ENCODE measurements around the gene IL3. TPM values are rescaled to one million over a fixed set of nuclear protein-coding genes. Genes with fewer than 3 reads are reported as not detected.

IL3 gene
- total RNA-seq, 1 experiment from 2014 or later = not detected

- Histone ChIP-seq H3K4me1 (ENCODE audit: control insufficient read depth, insufficient read depth, low read length) (peaks cover 2% of the 10 kb centered on the region; the same call in 1 of the 2 replicates), H3K27ac (ENCODE audit: low read length) (no peak overlapping the region), H3K9me3 (ENCODE audit: control insufficient read depth, insufficient read depth, low read depth, low read length) (no peaks in the 10 kb centered on the region), H3K27me3 (ENCODE audit: control insufficient read depth, insufficient read depth, low read length) (no peaks in the 10 kb centered on the region; the same call in 1 of the 2 replicates), H3K4me3 (ENCODE audit: low read depth in 2 of 2, low read length in 2 of 2) (no peak overlapping the region), H3K36me3 (ENCODE audit: control insufficient read depth, insufficient read depth, low read length) (no peaks in the 10 kb centered on the region)
- ChIA-PET CTCF (no interaction called here), POLR2A (no interaction called here)
- ATAC-seq (no peak), DNase-seq (ENCODE audit: low read depth, low spot score) (no peak)
- intact Hi-C loops (cut with micrococcal nuclease; ENCODE audit: unreplicated experiment) = no loop called here
- in situ Hi-C loops (cut with HindIII; ENCODE audit: low pct_unique_long_range_greater_than_20kb, low sequenced_read_pairs) = no loop called here
- BruUV-seq (replicated peaks) = no TSS peak
- TF ChIP-seq CTCF (IDR thresholded peaks at IDR 0.05) (no peak), TCF7L2 (IDR thresholded peaks at IDR 0.05; ENCODE audit: low read depth, low read length) (no peak), POLR2AphosphoS5 (IDR thresholded peaks at IDR 0.05; ENCODE audit: low read depth, low read length) (no peak), SIN3A (IDR thresholded peaks at IDR 0.05; ENCODE audit: borderline replicate concordance, insufficient read depth, low read depth, low read length) (no peak)
- TF ChIP-seq, protein P1, sequence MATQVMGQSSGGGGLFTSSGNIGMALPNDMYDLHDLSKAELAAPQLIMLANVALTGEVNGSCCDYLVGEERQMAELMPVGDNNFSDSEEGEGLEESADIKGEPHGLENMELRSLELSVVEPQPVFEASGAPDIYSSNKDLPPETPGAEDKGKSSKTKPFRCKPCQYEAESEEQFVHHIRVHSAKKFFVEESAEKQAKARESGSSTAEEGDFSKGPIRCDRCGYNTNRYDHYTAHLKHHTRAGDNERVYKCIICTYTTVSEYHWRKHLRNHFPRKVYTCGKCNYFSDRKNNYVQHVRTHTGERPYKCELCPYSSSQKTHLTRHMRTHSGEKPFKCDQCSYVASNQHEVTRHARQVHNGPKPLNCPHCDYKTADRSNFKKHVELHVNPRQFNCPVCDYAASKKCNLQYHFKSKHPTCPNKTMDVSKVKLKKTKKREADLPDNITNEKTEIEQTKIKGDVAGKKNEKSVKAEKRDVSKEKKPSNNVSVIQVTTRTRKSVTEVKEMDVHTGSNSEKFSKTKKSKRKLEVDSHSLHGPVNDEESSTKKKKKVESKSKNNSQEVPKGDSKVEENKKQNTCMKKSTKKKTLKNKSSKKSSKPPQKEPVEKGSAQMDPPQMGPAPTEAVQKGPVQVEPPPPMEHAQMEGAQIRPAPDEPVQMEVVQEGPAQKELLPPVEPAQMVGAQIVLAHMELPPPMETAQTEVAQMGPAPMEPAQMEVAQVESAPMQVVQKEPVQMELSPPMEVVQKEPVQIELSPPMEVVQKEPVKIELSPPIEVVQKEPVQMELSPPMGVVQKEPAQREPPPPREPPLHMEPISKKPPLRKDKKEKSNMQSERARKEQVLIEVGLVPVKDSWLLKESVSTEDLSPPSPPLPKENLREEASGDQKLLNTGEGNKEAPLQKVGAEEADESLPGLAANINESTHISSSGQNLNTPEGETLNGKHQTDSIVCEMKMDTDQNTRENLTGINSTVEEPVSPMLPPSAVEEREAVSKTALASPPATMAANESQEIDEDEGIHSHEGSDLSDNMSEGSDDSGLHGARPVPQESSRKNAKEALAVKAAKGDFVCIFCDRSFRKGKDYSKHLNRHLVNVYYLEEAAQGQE (IDR thresholded peaks at IDR 0.05; ENCODE audit: insufficient read depth in 1 of 2, low read depth in 2 of 2, low read length in 1 of 2) = no peak
These were observed 42.5 kb downstream of the IL3 start for GRCh38 chr5:132102944-132103331.

DNA sequence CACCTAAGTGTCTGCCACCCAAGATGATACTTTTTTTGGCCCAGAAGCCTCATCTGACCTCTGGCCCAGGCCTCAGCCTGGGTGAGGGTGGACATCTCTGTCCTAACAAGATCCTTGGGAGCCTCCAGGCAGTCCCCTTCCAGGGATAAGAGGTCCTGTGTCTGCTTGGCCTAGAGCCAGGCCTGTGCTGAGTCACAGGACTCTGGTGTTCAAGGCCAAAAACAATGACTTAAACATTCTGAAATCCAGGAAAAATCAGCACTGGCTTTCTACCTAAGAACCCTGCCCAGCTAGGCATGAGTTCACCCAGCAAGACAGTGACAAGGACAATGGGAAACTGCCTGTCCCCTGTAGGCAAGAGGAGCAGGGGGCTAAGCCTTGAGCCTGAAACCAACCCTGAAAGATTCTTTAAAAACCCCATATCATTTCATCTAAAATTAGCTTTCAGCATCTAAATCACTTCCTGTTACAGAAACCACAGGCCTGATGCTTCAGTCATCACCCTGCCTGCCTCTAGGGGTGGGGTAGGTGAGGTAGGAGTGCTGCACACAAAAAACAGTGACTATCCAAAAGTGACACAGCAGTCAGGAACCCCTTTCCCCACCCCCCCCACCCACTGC, 43.0 kb downstream of the IL3 start:
- Histone ChIP-seq H3K9me3 (ENCODE audit: control insufficient read depth, insufficient read depth, low read depth, low read length) (no peaks in the 10 kb centered on the region), H3K27me3 (ENCODE audit: control insufficient read depth, insufficient read depth, low read length) (no peaks in the 10 kb centered on the region; the same call in 1 of the 2 replicates), H3K4me1 (ENCODE audit: control insufficient read depth, insufficient read depth, low read length) (peaks cover 2% of the 10 kb centered on the region; the same call in 1 of the 2 replicates), H3K27ac (ENCODE audit: low read length) (no peak overlapping the region), H3K36me3 (ENCODE audit: control insufficient read depth, insufficient read depth, low read length) (no peaks in the 10 kb centered on the region), H3K4me3 (ENCODE audit: low read depth in 2 of 2, low read length in 2 of 2) (no peak overlapping the region)
- in situ Hi-C loops (cut with HindIII; ENCODE audit: low pct_unique_long_range_greater_than_20kb, low sequenced_read_pairs) = no loop called here
- intact Hi-C loops (cut with micrococcal nuclease; ENCODE audit: unreplicated experiment) = no loop called here
- DNase-seq (ENCODE audit: low read depth, low spot score) (peak; percentile 74), ATAC-seq (peak; percentile 79)
- BruUV-seq (replicated peaks) = no TSS peak
- POLR2A ChIA-PET = no interaction called here
- TF ChIP-seq, protein P1 (IDR thresholded peaks at IDR 0.05; ENCODE audit: insufficient read depth in 1 of 2, low read depth in 2 of 2, low read length in 1 of 2) = no peak
- TF ChIP-seq CTCF (IDR thresholded peaks at IDR 0.05) (no peak), TCF7L2 (IDR thresholded peaks at IDR 0.05; ENCODE audit: low read depth, low read length) (no peak), POLR2AphosphoS5 (IDR thresholded peaks at IDR 0.05; ENCODE audit: low read depth, low read length) (no peak), SIN3A (IDR thresholded peaks at IDR 0.05; ENCODE audit: borderline replicate concordance, insufficient read depth, low read depth, low read length) (no peak)
- CTCF ChIA-PET = no interaction called here

All from Panc1 (cell line).